Gastrocnemius medialis (tissue), 4 donors: Measurements from ENCODE around the gene IQGAP2.

Experiments used
- POLR2A ChIP-seq, 2 donors: fragments of 450-650 bp; IDR thresholded peaks; one replicate each; pipeline ENCODE4 v1.6.1; 2017; ENCODE audit warnings: antibody characterized with exemption in 2 of 2, mild to moderate bottlenecking in 2 of 2, moderate library complexity in 2 of 2
- TF ChIP-seq, protein P1 (sequence below), 5 experiments: fragments of 450-650 bp in 3 of 5; fragments of 200-600 bp in 2 of 5; sonication (generic) in 2 of 5; IDR thresholded peaks in 4 of 5; conservative IDR thresholded peaks in 1 of 5; 1 replicate in 4 of 5; 2 replicates in 1 of 5; pipeline ENCODE4 v1.5.1; 2016 to 2019; ENCODE audit warnings: antibody characterized with exemption in 5 of 5, mild to moderate bottlenecking in 3 of 5, moderate library complexity in 3 of 5

DNA sequence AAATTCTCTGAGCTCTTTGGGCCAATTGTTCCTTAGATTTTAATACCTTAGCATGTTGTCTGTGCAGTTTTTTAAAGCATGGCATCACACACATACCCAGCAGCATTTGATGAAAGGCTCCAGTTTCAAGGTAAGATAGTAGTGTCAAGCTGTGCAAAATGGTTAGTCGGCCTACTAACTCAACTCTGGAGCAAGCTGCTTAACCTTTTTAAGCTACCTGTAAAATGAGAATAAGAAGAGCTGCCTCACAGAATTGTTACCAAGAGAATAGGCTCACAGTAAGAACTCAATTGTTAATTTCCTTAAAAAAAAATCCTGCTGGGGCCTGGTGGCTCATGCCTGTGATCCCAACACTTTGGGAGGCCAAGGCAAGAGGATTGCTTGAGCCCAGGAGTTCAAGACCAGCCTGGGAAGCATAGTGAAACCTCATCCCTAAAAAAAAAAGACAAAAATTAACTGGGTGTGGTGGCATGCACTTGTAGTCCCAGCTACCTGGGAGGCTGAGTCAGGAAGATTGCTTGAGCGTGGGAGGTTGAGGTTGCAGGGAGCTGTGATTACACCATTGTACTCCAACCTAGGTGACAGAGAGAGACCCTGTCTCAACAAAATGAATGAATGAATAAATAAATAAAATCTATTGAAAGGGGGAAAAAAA, 96.5 kb downstream of the IQGAP2 start:
- TF ChIP-seq, protein P1, sequence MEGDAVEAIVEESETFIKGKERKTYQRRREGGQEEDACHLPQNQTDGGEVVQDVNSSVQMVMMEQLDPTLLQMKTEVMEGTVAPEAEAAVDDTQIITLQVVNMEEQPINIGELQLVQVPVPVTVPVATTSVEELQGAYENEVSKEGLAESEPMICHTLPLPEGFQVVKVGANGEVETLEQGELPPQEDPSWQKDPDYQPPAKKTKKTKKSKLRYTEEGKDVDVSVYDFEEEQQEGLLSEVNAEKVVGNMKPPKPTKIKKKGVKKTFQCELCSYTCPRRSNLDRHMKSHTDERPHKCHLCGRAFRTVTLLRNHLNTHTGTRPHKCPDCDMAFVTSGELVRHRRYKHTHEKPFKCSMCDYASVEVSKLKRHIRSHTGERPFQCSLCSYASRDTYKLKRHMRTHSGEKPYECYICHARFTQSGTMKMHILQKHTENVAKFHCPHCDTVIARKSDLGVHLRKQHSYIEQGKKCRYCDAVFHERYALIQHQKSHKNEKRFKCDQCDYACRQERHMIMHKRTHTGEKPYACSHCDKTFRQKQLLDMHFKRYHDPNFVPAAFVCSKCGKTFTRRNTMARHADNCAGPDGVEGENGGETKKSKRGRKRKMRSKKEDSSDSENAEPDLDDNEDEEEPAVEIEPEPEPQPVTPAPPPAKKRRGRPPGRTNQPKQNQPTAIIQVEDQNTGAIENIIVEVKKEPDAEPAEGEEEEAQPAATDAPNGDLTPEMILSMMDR (IDR thresholded peaks at IDR 0.05 in 4 of 5, conservative IDR thresholded peaks at IDR 0.05 in 1 of 5): no peak
- no peak for TF ChIP-seq POLR2A (IDR thresholded peaks at IDR 0.05)
